ENCODE data around the gene ASRGL1. TPM values are rescaled to one million over a fixed set of nuclear protein-coding genes. Genes with fewer than 3 reads are reported as not detected.
"Not testable (repeated sequence)": the region's sequence is repeated elsewhere in the genome, so short reads cannot be mapped to it uniquely, and the experiment has no call there.

The ASRGL1 gene
- total RNA-seq, 4 donors from 2014 or later = 14.9 to 44.5 (median 35.6) TPM

GRCh38 chr11:62324731-62325556, 12.3 kb upstream of the ASRGL1 start:
- Histone ChIP-seq H3K27ac (no peak overlapping the region), H3K36me3 (no peaks in the 10 kb centered on the region), H3K9me3 (no peaks in the 10 kb centered on the region), H3K4me3 (no peak overlapping the region), H3K4me1 (peaks cover 0 to 14% (median 7%) of the 10 kb centered on the region in 4 donors), H3K27me3 (peaks cover 4% of the 10 kb centered on the region)
- peak; percentile 20 for DNase-seq
- intact Hi-C loops (cut with DNase I; ENCODE audit: low total_unique reads) = no loop called here
- 69% methylated on average over 18 of the region's 18 CpGs; no CpG with 5 or more reads in 1 of the 2 donors for WGBS, 2 donors (ENCODE audit: low coverage in 1 of 2)
- in situ Hi-C loops (cut with MboI; ENCODE audit: low pct_ligation_motif_present in 1 of 4, low pct_unique_long_range_greater_than_20kb in 1 of 4, low sequenced_read_pairs in 3 of 4) = loop anchor here in 2 of 4 donors (25.0 kb wide), 2 partner anchors 113 to 463 kb away; partner anchors contain the start of gene SCGB2A1 (in 1 of the 2)
- no peak for TF ChIP-seq EP300 (IDR thresholded peaks at IDR 0.05; ENCODE audit: low read depth)
- peak in 4 of 5 experiments; percentile 23 to 43 (median 36) for TF ChIP-seq CTCF (IDR thresholded peaks at IDR 0.05)
- TF ChIP-seq POLR2AphosphoS5 (IDR thresholded peaks at IDR 0.05) = no peak
- TF ChIP-seq POLR2A (IDR thresholded peaks at IDR 0.05) = no peak

- peaks cover 0 to 14% (median 7%) of the 10 kb centered on the region in 4 donors for H3K4me1 ChIP-seq
- H3K36me3 ChIP-seq; H3K27me3 ChIP-seq; H3K4me3 ChIP-seq; in situ Hi-C loops (cut with MboI; ENCODE audit: low pct_ligation_motif_present in 1 of 4, low pct_unique_long_range_greater_than_20kb in 1 of 4, low sequenced_read_pairs in 3 of 4); DNase-seq; intact Hi-C loops (cut with DNase I; ENCODE audit: low total_unique reads); H3K9me3 ChIP-seq: not testable (repeated sequence)
- WGBS, 2 donors (ENCODE audit: low coverage in 1 of 2) = 36 to 50% methylated on average over 4 to 5 of the region's 5 CpGs
- peak overlapping the region in 3 of 4 donors; percentile 12 to 41 (median 13) for H3K27ac ChIP-seq
Measured at GRCh38 chr11:62325781-62326180, 11.5 kb upstream of the ASRGL1 start.

DNA sequence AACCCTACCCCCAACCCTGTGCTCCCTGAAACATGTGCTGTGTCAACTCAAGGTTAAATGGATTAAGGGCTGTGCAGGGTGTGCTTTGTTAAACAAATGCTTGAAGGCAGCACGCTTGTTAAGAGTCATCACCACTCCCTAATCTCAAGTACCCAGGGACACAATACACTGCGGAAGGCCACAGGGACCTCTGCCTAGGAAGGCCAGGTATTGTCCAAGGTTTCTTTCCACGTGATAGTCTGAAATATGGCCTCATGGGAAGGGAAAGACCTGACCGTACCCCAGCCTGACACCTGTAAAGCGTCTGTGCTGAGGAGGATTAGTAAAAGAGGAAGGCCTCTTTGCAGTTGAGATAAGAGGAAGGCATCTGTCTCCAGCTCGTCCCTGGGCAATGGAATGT, 10.5 kb upstream of the ASRGL1 start:
- in situ Hi-C loops (cut with MboI; ENCODE audit: low pct_ligation_motif_present in 1 of 4, low pct_unique_long_range_greater_than_20kb in 1 of 4, low sequenced_read_pairs in 3 of 4); H3K4me3 ChIP-seq; H3K9me3 ChIP-seq; intact Hi-C loops (cut with DNase I; ENCODE audit: low total_unique reads); H3K36me3 ChIP-seq; DNase-seq; H3K27me3 ChIP-seq: not testable (repeated sequence)
- WGBS, 2 donors (ENCODE audit: low coverage in 1 of 2) = 0 to 24% methylated on average over 1 to 6 of the region's 6 CpGs
- Histone ChIP-seq H3K27ac (peak overlapping the region in 1 of 4 donors; percentile 41), H3K4me1 (peaks cover 0 to 14% (median 7%) of the 10 kb centered on the region in 4 donors)

- peaks cover 0 to 13% (median 5%) of the 10 kb centered on the region in 4 donors for H3K4me1 ChIP-seq
- in situ Hi-C loops (cut with MboI; ENCODE audit: low pct_ligation_motif_present in 1 of 4, low pct_unique_long_range_greater_than_20kb in 1 of 4, low sequenced_read_pairs in 3 of 4); intact Hi-C loops (cut with DNase I; ENCODE audit: low total_unique reads); H3K27ac ChIP-seq; H3K36me3 ChIP-seq; H3K4me3 ChIP-seq; H3K9me3 ChIP-seq; H3K27me3 ChIP-seq; DNase-seq: not testable (repeated sequence)
- 89 to 90% methylated on average over 2 to 14 of the region's 14 CpGs for WGBS, 2 donors (ENCODE audit: low coverage in 1 of 2)
Measured at GRCh38 chr11:62327541-62327940, 9.7 kb upstream of the ASRGL1 start.

DNA sequence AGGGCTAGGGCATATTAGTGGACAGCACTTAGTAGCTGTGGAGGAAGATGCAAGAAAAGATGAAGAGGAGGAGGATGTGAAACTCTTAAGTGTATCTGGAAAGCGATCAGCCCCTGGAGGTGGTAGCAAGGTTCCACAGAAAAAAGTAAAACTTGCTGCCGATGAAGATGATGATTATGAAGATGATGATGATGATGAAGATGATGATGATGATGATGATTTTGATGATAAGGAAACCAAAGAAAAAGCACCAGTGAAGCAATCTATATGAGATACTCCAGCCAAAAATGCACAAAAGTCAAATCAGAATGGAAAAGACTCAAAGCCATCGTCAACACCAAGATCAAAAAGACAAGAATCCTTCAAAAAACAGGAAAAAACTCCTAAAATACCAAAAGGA, 6.0 kb upstream of the ASRGL1 start:
- 70 to 93% methylated on average over 3 of the region's 3 CpGs for WGBS, 2 donors (ENCODE audit: low coverage in 1 of 2)
- H3K27me3 ChIP-seq; H3K9me3 ChIP-seq; in situ Hi-C loops (cut with MboI; ENCODE audit: low pct_ligation_motif_present in 1 of 4, low pct_unique_long_range_greater_than_20kb in 1 of 4, low sequenced_read_pairs in 3 of 4); H3K27ac ChIP-seq; intact Hi-C loops (cut with DNase I; ENCODE audit: low total_unique reads); H3K4me1 ChIP-seq; DNase-seq; H3K4me3 ChIP-seq; H3K36me3 ChIP-seq: not testable (repeated sequence)

DNA sequence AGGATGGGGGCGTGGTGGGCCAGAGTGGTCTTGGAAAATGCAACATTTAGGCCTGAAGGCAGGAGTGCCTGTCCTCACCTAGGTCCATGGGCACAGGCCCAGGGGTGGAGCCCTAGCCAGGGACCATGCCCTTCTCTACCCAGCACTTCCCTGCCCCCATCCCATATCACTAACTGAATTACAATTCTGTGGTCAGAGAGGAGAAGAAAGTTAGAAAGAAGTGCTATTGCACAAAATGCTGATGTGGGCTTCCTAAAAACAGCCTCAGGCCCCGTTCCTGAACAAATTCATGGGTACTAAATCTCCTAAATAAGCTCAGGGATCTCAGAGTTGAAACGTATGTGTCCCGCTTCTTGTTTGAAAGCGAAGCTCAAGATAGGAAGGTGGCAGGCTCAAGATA, 3.5 kb upstream of the ASRGL1 start:
- in situ Hi-C loops (cut with MboI; ENCODE audit: low pct_ligation_motif_present in 1 of 4, low pct_unique_long_range_greater_than_20kb in 1 of 4, low sequenced_read_pairs in 3 of 4) (no loop called here), intact Hi-C loops (cut with DNase I; ENCODE audit: low total_unique reads) (no loop called here)
- Histone ChIP-seq H3K9me3 (no peaks in the 10 kb centered on the region), H3K27me3 (no peaks in the 10 kb centered on the region), H3K4me1 (peaks cover 5 to 11% (median 7%) of the 10 kb centered on the region in 4 donors), H3K27ac (no peak overlapping the region), H3K36me3 (no peaks in the 10 kb centered on the region), H3K4me3 (no peak overlapping the region)
- TF ChIP-seq POLR2A (IDR thresholded peaks at IDR 0.05) (no peak), CTCF (IDR thresholded peaks at IDR 0.05) (no peak), EP300 (IDR thresholded peaks at IDR 0.05; ENCODE audit: low read depth) (no peak), POLR2AphosphoS5 (IDR thresholded peaks at IDR 0.05) (no peak)
- 55 to 81% methylated on average over 2 to 5 of the region's 5 CpGs for WGBS, 2 donors (ENCODE audit: low coverage in 1 of 2)
- no peak for DNase-seq

- H3K4me3 ChIP-seq = peak overlapping the region; percentile 62 to 74 (median 66)
- intact Hi-C loops (cut with DNase I; ENCODE audit: low total_unique reads); in situ Hi-C loops (cut with MboI; ENCODE audit: low pct_ligation_motif_present in 1 of 4, low pct_unique_long_range_greater_than_20kb in 1 of 4, low sequenced_read_pairs in 3 of 4); H3K9me3 ChIP-seq; H3K36me3 ChIP-seq; H3K27me3 ChIP-seq; DNase-seq: not testable (repeated sequence)
- H3K27ac ChIP-seq = peak overlapping the region; percentile 49 to 77 (median 63)
- H3K4me1 ChIP-seq = peaks cover 5 to 16% (median 7%) of the 10 kb centered on the region in 4 donors
- WGBS, 2 donors (ENCODE audit: low coverage in 1 of 2) = 59% methylated on average over 19 of the region's 19 CpGs; no CpG with 5 or more reads in 1 of the 2 donors
Measured at GRCh38 chr11:62336949-62337302, 322 bp upstream of the ASRGL1 start.

Data from transverse colon (tissue), 4 donors.